OCI-LY1 (cell line): Measurements from ENCODE around the gene STK25.

ENCODE experiments used
- H2AFZ ChIP-seq: fragments of 200-600 bp; sonication (generic), shearing (Covaris generic); 2 replicates; pipeline ENCODE4 v1.6.0; 2014; ENCODE audit warnings: antibody characterized with exemption, mild to moderate bottlenecking, low read length
- H3F3A ChIP-seq: fragments of 200-600 bp; sonication (generic), shearing (Covaris generic); 2 replicates; pipeline ENCODE4 v1.6.0; 2014; ENCODE audit warnings: mild to moderate bottlenecking, antibody characterized with exemption, low read length, moderate library complexity; ENCODE audit not compliant: insufficient read depth
- H3K27ac ChIP-seq: fragments of 200-600 bp; sonication (generic); 2 replicates; pipeline ENCODE4 v1.5.1; 2014; ENCODE audit warnings: low read length, mixed run types, mild to moderate bottlenecking, low read depth; ENCODE audit not compliant: poor library complexity, severe bottlenecking
- H3K27me3 ChIP-seq: fragments of 200-600 bp; sonication (generic); 2 replicates; pipeline ENCODE4 v1.6.0; 2014; ENCODE audit warnings: antibody characterized with exemption, mild to moderate bottlenecking, low read length, moderate library complexity; ENCODE audit not compliant: insufficient read depth
- H3K36me3 ChIP-seq: fragments of 200-600 bp; sonication (generic); 2 replicates; pipeline ENCODE4 v1.6.1; 2014; ENCODE audit warnings: mild to moderate bottlenecking, antibody characterized with exemption, low read length, moderate library complexity, mixed read lengths; ENCODE audit not compliant: insufficient read depth
- H3K4me1 ChIP-seq: fragments of 200-600 bp; sonication (generic); 2 replicates; pipeline ENCODE4 v1.5.1; 2014; ENCODE audit warnings: mild to moderate bottlenecking, low read length, moderate library complexity; ENCODE audit not compliant: insufficient read depth, severe bottlenecking
- H3K4me2 ChIP-seq: fragments of 200-600 bp; sonication (generic), shearing (Covaris generic); 2 replicates; pipeline ENCODE4 v1.6.1; 2014; ENCODE audit warnings: low read length
- H3K4me3 ChIP-seq: fragments of 200-600 bp; sonication (generic); 2 replicates; pipeline ENCODE4 v1.5.1; 2014; ENCODE audit warnings: low read length, low read depth, mild to moderate bottlenecking, mixed read lengths; ENCODE audit not compliant: poor library complexity, severe bottlenecking
- H3K79me2 ChIP-seq: fragments of 200-600 bp; shearing (Covaris generic); 2 replicates; pipeline ENCODE4 v1.6.1; 2016; ENCODE audit warnings: mixed run types, low read length, mixed read lengths; ENCODE audit not compliant: insufficient read depth
- H3K9ac ChIP-seq: fragments of 200-600 bp; sonication (generic), shearing (Covaris generic); 2 replicates; pipeline ENCODE4 v1.6.1; 2014; ENCODE audit warnings: mild to moderate bottlenecking, low read length, mixed read lengths
- H3K9me2 ChIP-seq: fragments of 200-600 bp; sonication (generic), shearing (Covaris generic); 2 replicates; pipeline ENCODE4 v1.6.1; 2014; ENCODE audit warnings: low read depth, mild to moderate bottlenecking, low read length, mixed read lengths
- H3K9me3 ChIP-seq: fragments of 200-600 bp; shearing (Covaris generic); 2 replicates; pipeline ENCODE4 v1.6.1; 2014; ENCODE audit warnings: low read length, mixed read lengths
- H4K20me1 ChIP-seq: fragments of 200-600 bp; sonication (generic), shearing (Covaris generic); 2 replicates; pipeline ENCODE4 v1.6.0; 2016; ENCODE audit warnings: mild to moderate bottlenecking, low read length; ENCODE audit not compliant: insufficient read depth
- CTCF ChIP-seq: fragments of 200-600 bp; sonication (generic), shearing (Covaris generic); IDR thresholded peaks from 2 replicates; pipeline ENCODE4 v1.5.1; 2017; ENCODE audit warnings: mild to moderate bottlenecking, antibody characterized with exemption, low read length, moderate library complexity, mixed read lengths
- EZH2 ChIP-seq: fragments of 200-600 bp; sonication (generic), shearing (Covaris generic); IDR thresholded peaks from 2 replicates; pipeline ENCODE4 v1.8.0; 2017; ENCODE audit warnings: borderline replicate concordance, mixed run types, mild to moderate bottlenecking, antibody characterized with exemption, low read length, moderate library complexity, mixed read lengths

Gene STK25

GRCh38 chr2:241461693-241462677, 46.4 kb downstream of the STK25 start:
- no peak overlapping the region for H3K4me3 ChIP-seq
- H3K9ac ChIP-seq, result no peak overlapping the region
- H3K4me1 ChIP-seq, result no peaks in the 10 kb centered on the region
- no peaks in the 10 kb centered on the region for H3K9me3 ChIP-seq
- H3K4me2 ChIP-seq, result no peak overlapping the region
- no peak overlapping the region for H3K27ac ChIP-seq
- H3K36me3 ChIP-seq, result no peaks in the 10 kb centered on the region
- 0 out of 2 replicates have a peak, but pooled peaks cover 6% of the 10 kb centered on the region for H3K27me3 ChIP-seq
- H3K79me2 ChIP-seq, result no peaks in the 10 kb centered on the region
- no peak for TF ChIP-seq CTCF
- TF ChIP-seq EZH2, result no peak
- no peaks in the 10 kb centered on the region for H3F3A ChIP-seq
- H3K9me2 ChIP-seq, result no peaks in the 10 kb centered on the region
- no peak overlapping the region for H2AFZ ChIP-seq
- H4K20me1 ChIP-seq, result no peaks in the 10 kb centered on the region

- H3K27me3 ChIP-seq, result 0 out of 2 replicates have a peak, but pooled peaks cover 6% of the 10 kb centered on the region
- H4K20me1 ChIP-seq, result no peaks in the 10 kb centered on the region
- no peaks in the 10 kb centered on the region for H3K36me3 ChIP-seq
- TF ChIP-seq EZH2 (no peak), CTCF (no peak)
- H3F3A ChIP-seq, result no peaks in the 10 kb centered on the region
- no peaks in the 10 kb centered on the region for H3K9me3 ChIP-seq
- no peaks in the 10 kb centered on the region for H3K79me2 ChIP-seq
- H3K4me1 ChIP-seq, result no peaks in the 10 kb centered on the region
- H3K4me3 ChIP-seq, result no peak overlapping the region
- no peak overlapping the region for H2AFZ ChIP-seq
- no peak overlapping the region for H3K9ac ChIP-seq
- no peak overlapping the region for H3K27ac ChIP-seq
- no peaks in the 10 kb centered on the region for H3K9me2 ChIP-seq
- H3K4me2 ChIP-seq, result no peak overlapping the region
Observed at GRCh38 chr2:241460631-241461030, 47.8 kb downstream of the STK25 start.

- Histone ChIP-seq H3K36me3 (no peaks in the 10 kb centered on the region), H3F3A (no peaks in the 10 kb centered on the region), H3K4me2 (no peak overlapping the region), H3K9me2 (no peaks in the 10 kb centered on the region), H3K27ac (no peak overlapping the region), H4K20me1 (no peaks in the 10 kb centered on the region), H2AFZ (no peak overlapping the region), H3K27me3 (no peaks in the 10 kb centered on the region), H3K4me3 (no peak overlapping the region), H3K9ac (no peak overlapping the region), H3K79me2 (no peaks in the 10 kb centered on the region), H3K4me1 (no peaks in the 10 kb centered on the region), H3K9me3 (no peaks in the 10 kb centered on the region)
- no peak for TF ChIP-seq EZH2
- no peak for TF ChIP-seq CTCF
Observed at GRCh38 chr2:241459520-241459919, 48.9 kb downstream of the STK25 start.
